KBM-7 (cell line): ENCODE data around the gene TRIAP1.

Experiments
- DNase-seq: peaks from one replicate; pipeline ENCODE4 v3.0.0-alpha.2; 2015
- in situ Hi-C: fragments of 300-500 bp; cut with MboI; formaldehyde crosslinking; loops from 2 replicates; pipeline ENCODE4 v1.14.3; 2020; ENCODE audit warnings: low sequenced_read_pairs, low pct_unique_long_range_greater_than_20kb, mixed read lengths

The TRIAP1 gene

GRCh38 chr12:120438495-120439198, 7.5 kb downstream of the TRIAP1 start:
- DNase-seq: no peak
- in situ Hi-C loops: no loop called here

- in situ Hi-C loops: no loop called here
- DNase-seq: peak; percentile 96
Measured at GRCh38 chr12:120437735-120438494, 8.3 kb downstream of the TRIAP1 start, which contains the start of gene COX6A1. COX6A1 (plus strand) TSS chr12:120438113; CDS start chr12:120438127, 14 bp downstream.

- DNase-seq: no peak
- in situ Hi-C loops: no loop called here
Measured at GRCh38 chr12:120432772-120433525, 13.2 kb downstream of the TRIAP1 start.

- in situ Hi-C loops: loop anchor here (10.0 kb wide), 1 partner anchor 75 kb away; no protein-coding TSS in a partner anchor
- DNase-seq: no peak
Measured at GRCh38 chr12:120429368-120429767, 16.8 kb downstream of the TRIAP1 start.

GRCh38 chr12:120428597-120429229, 17.5 kb downstream of the TRIAP1 start:
- no peak for DNase-seq
- in situ Hi-C loops: loop anchor here (10.0 kb wide), 1 partner anchor 74 kb away; no protein-coding TSS in a partner anchor

GRCh38 chr12:120425797-120426196, 20.4 kb downstream of the TRIAP1 start:
- in situ Hi-C loops: loop anchor here (10.0 kb wide), 1 partner anchor 71 kb away; no protein-coding TSS in a partner anchor
- no peak for DNase-seq

GRCh38 chr12:120422892-120423456, 23.2 kb downstream of the TRIAP1 start:
- in situ Hi-C loops: loop anchor here (10.0 kb wide), 1 partner anchor 68 kb away; no protein-coding TSS in a partner anchor

GRCh38 chr12:120421701-120422100, 24.5 kb downstream of the TRIAP1 start:
- in situ Hi-C loops: loop anchor here (10.0 kb wide), 1 partner anchor 67 kb away; no protein-coding TSS in a partner anchor
- no peak for DNase-seq

More at GRCh38 chr12:120422892-120423456, 23.2 kb downstream of the TRIAP1 start:
- no peak for DNase-seq

GRCh38 chr12:120417917-120418580, 28.1 kb downstream of the TRIAP1 start:
- DNase-seq: no peak
- in situ Hi-C loops: no loop called here

GRCh38 chr12:120416490-120417216, 29.5 kb downstream of the TRIAP1 start:
- in situ Hi-C loops: no loop called here

GRCh38 chr12:120413901-120414695, 32.1 kb downstream of the TRIAP1 start:
- in situ Hi-C loops: no loop called here
- DNase-seq: no peak

More at GRCh38 chr12:120416490-120417216, 29.5 kb downstream of the TRIAP1 start:
- no peak for DNase-seq

- in situ Hi-C loops: no loop called here
- DNase-seq: no peak
Measured at GRCh38 chr12:120412421-120412820, 33.8 kb downstream of the TRIAP1 start.

- in situ Hi-C loops: no loop called here
- DNase-seq: no peak
Measured at GRCh38 chr12:120408771-120409170, 37.4 kb downstream of the TRIAP1 start.

GRCh38 chr12:120406553-120406952, 39.6 kb downstream of the TRIAP1 start:
- DNase-seq: no peak
- in situ Hi-C loops: no loop called here

- in situ Hi-C loops: no loop called here
- no peak for DNase-seq
Measured at GRCh38 chr12:120406069-120406468, 40.1 kb downstream of the TRIAP1 start.

- in situ Hi-C loops: no loop called here
- no peak for DNase-seq
Measured at GRCh38 chr12:120404271-120404670, 41.9 kb downstream of the TRIAP1 start.

GRCh38 chr12:120403869-120404268, 42.3 kb downstream of the TRIAP1 start:
- in situ Hi-C loops: no loop called here
- no peak for DNase-seq
